A673 (cell line): ENCODE data around the gene PRR14. TPM values are rescaled to one million over a fixed set of nuclear protein-coding genes. Genes with fewer than 3 reads are reported as not detected.
"Not testable (repeated sequence)": the region's sequence is repeated elsewhere in the genome, so short reads cannot be mapped to it uniquely, and the experiment has no call there.

ENCODE experiments used
- BruUV-seq: library from RNA; stranded (reverse); fragments of 400-500 nt; replicated peaks from 2 replicates; lab custom pipeline; 2021; lab: Mats Ljungman, UMichigan
- CTCF ChIA-PET: fragments of 300-600 bp; sonication (Branson Sonifier 250); formaldehyde crosslinking; loops from one replicate; lab custom pipeline; 2022; ENCODE audit warnings: antibody characterized with exemption; lab: Charles Lee
- POLR2A ChIA-PET: fragments of 300-600 bp; sonication (Branson Sonifier 250); formaldehyde crosslinking; loops from one replicate; lab custom pipeline; 2022; ENCODE audit warnings: antibody characterized with exemption; ENCODE audit not compliant: low non-redundant PET; lab: Charles Lee
- DNase-seq: peaks from one replicate; pipeline ENCODE4 v3.0.0-alpha.2; 2015; ENCODE audit warnings: low spot score
- H3K27ac ChIP-seq: fragments of 200-600 bp; sonication (generic); 2 replicates; pipeline ENCODE4 v1.5.1; 2016; ENCODE audit warnings: mixed run types, low read depth, mild to moderate bottlenecking, mixed read lengths, antibody characterized with exemption, low read length; ENCODE audit not compliant: poor library complexity, severe bottlenecking
- H3K27me3 ChIP-seq: fragments of 200-600 bp; sonication (generic); replicated peaks from 2 replicates; pipeline ENCODE4 v1.6.1; 2017; ENCODE audit warnings: mixed run types, low read depth, mild to moderate bottlenecking, mixed read lengths, antibody characterized with exemption, low read length; ENCODE audit not compliant: insufficient read depth, poor library complexity
- H3K36me3 ChIP-seq: fragments of 200-600 bp; sonication (generic); 2 replicates; pipeline ENCODE4 v1.6.1; 2016; ENCODE audit warnings: mixed run types, mild to moderate bottlenecking, mixed read lengths, antibody characterized with exemption, low read length; ENCODE audit not compliant: insufficient read depth, poor library complexity, severe bottlenecking
- H3K4me1 ChIP-seq: fragments of 200-600 bp; sonication (generic); 2 replicates; pipeline ENCODE4 v1.6.1; 2017; ENCODE audit warnings: mixed run types, mild to moderate bottlenecking, mixed read lengths, antibody characterized with exemption, low read length; ENCODE audit not compliant: insufficient read depth, poor library complexity, severe bottlenecking
- H3K4me3 ChIP-seq: fragments of 200-600 bp; sonication (generic); 2 replicates; pipeline ENCODE4 v1.5.1; 2016; ENCODE audit warnings: low read depth, mixed run types, mild to moderate bottlenecking, mixed read lengths, low read length; ENCODE audit not compliant: poor library complexity, severe bottlenecking
- H3K9me3 ChIP-seq: fragments of 200-600 bp; sonication (generic); 2 replicates; pipeline ENCODE4 v1.6.1; 2016; ENCODE audit warnings: mixed run types, low read depth, mild to moderate bottlenecking, mixed read lengths, antibody characterized with exemption, low read length; ENCODE audit not compliant: poor library complexity, severe bottlenecking
- CTCF ChIP-seq: fragments of 300-800, 200-600 bp; sonication (generic); conservative IDR thresholded peaks from 2 replicates; pipeline ENCODE4 v1.5.1; 2017; ENCODE audit warnings: low read depth, mild to moderate bottlenecking, antibody characterized with exemption, low read length, moderate library complexity, mixed read lengths
- EZH2 ChIP-seq: fragments of 200-600 bp; sonication (generic); IDR thresholded peaks from 2 replicates; pipeline ENCODE4 v1.6.1; 2017; ENCODE audit warnings: borderline replicate concordance, low read depth, mild to moderate bottlenecking, mixed read lengths, antibody characterized with exemption, low read length; ENCODE audit not compliant: poor library complexity, severe bottlenecking
- intact Hi-C: fragments of 100-400 bp; cut with micrococcal nuclease; formaldehyde crosslinking; loops from one replicate; pipeline ENCODE4 v1.10.0; 2022; ENCODE audit not compliant: unreplicated experiment
- total RNA-seq: library from RNA; stranded (reverse); gene quantifications from 2 replicates; pipeline ENCODE4 v1.2.3, GENCODE V29; 2021

PRR14 gene
- total RNA-seq, 1 experiment from 2014 or later = 35.7 TPM

DNA sequence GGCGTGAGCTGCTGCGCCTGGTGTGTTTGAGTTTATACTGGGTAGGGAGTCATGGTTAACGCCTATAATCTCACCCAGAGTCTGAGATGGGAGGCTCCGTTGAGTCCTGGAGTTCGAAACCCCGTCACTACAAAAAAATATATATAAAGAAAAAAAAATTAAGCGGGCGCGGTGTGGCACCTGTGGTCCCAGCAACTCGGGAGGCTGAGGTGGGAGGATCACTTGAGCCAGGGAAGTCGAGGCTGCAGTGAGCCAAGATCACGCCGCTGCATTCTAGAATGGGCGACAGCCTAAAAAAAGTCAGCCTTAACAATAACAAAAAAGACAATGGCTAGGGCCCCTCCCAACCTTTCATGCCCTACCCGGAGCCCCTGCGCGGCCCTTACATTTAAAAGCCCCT, 17.2 kb upstream of the PRR14 start:
- no peaks in the 10 kb centered on the region for H3K36me3 ChIP-seq
- intact Hi-C loops = no loop called here
- BruUV-seq = TSS peak; percentile 98
- H3K27ac ChIP-seq = peak overlapping the region; percentile 97
- H3K27me3 ChIP-seq = no peaks in the 10 kb centered on the region
- H3K4me1 ChIP-seq = peaks cover 11% of the 10 kb centered on the region
- TF ChIP-seq CTCF (no peak), EZH2 (no peak)
- no peaks in the 10 kb centered on the region for H3K9me3 ChIP-seq
- no peak for DNase-seq
- H3K4me3 ChIP-seq = peak overlapping the region; percentile 72
- POLR2A ChIA-PET = no interaction called here
- CTCF ChIA-PET = interaction anchor here (0.6 kb wide), 1 partner anchor 204 kb away, joined by 4 read pairs; the partner anchor contains the start of gene DCTPP1

- no TSS peak for BruUV-seq
- Histone ChIP-seq H3K27me3 (no peaks in the 10 kb centered on the region), H3K4me3 (no peak overlapping the region), H3K4me1 (peaks cover 8% of the 10 kb centered on the region), H3K27ac (no peak overlapping the region), H3K9me3 (no peaks in the 10 kb centered on the region), H3K36me3 (no peaks in the 10 kb centered on the region)
- no peak for DNase-seq
- TF ChIP-seq EZH2 = no peak
- TF ChIP-seq CTCF = no peak
- intact Hi-C loops = no loop called here
- POLR2A ChIA-PET = no interaction called here
- CTCF ChIA-PET = interaction anchor here (0.6 kb wide), 1 partner anchor 286 kb away, joined by 5 read pairs; no protein-coding TSS in a partner anchor
These were observed 14.2 kb upstream of the PRR14 start for GRCh38 chr16:30636599-30636998.

DNA sequence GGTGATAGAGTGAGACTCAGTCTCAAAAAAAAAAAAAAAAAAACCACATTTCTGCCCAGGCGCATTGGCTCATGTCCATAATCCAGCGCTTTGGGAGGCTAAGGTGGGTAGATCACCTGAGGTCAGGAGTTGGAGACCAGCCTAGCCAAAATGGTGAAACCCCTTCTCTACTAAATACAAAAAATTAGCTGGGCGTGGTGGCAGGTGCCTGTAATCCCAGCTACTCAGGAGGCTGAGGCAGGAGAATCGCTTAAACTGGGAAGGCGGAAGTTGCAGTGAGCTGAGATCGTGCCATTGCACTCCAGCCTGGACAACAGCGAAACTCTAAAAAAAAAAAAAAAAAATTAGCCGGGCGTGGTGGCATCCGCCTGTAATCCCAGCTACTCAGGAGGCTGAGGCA, 13.6 kb upstream of the PRR14 start:
- intact Hi-C loops, H3K27me3 ChIP-seq, BruUV-seq, H3K9me3 ChIP-seq, H3K36me3 ChIP-seq, H3K4me3 ChIP-seq, H3K27ac ChIP-seq, DNase-seq, H3K4me1 ChIP-seq: not testable (repeated sequence)
- POLR2A ChIA-PET = interaction anchor here (0.6 to 0.7 kb wide), 3 partner anchors 131 to 583 kb away, joined by 3 to 5 read pairs (median 3); no protein-coding TSS in a partner anchor
- CTCF ChIA-PET = interaction anchor here (0.6 kb wide), 1 partner anchor 287 kb away, joined by 5 read pairs; no protein-coding TSS in a partner anchor

DNA sequence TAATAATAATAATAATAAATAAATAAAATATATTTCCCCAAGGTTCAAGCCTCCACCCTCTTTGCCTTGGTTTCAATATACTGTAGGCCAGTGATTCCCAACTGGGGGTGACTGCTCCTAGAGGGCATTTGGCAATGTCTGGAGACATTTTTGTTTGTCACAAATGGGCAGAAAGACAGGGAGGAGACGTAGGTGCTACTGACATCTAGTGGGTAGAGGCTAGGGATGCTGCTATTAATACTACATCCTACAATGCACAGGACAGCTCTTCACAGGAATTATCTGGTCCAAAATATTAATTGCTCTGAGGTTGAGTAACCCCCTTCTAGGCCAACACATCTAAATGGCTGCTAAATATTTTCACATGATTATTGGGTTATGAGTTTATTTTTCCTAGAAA, 12.8 kb upstream of the PRR14 start:
- TF ChIP-seq CTCF (peak; percentile 66), EZH2 (no peak)
- Histone ChIP-seq H3K27ac (no peak overlapping the region), H3K4me1 (peaks cover 8% of the 10 kb centered on the region), H3K4me3 (no peak overlapping the region), H3K27me3 (no peaks in the 10 kb centered on the region), H3K9me3 (no peaks in the 10 kb centered on the region), H3K36me3 (no peaks in the 10 kb centered on the region)
- ChIA-PET POLR2A (interaction anchor here (0.6 kb wide), 2 partner anchors 132 to 220 kb away, joined by 3 read pairs; no protein-coding TSS in a partner anchor), CTCF (interaction anchor here (0.6 to 1.0 kb wide), 2 partner anchors 163 to 208 kb away, joined by 3 to 4 read pairs; partner anchors contain the start of gene DCTPP1)
- no TSS peak for BruUV-seq
- intact Hi-C loops = no loop called here
- DNase-seq = peak; percentile 79
